Uterus (tissue), 4 donors: ENCODE results near the gene TMEM87B. TPM values are rescaled to one million over a fixed set of nuclear protein-coding genes. Genes with fewer than 3 reads are reported as not detected.

Experiments used
- DNase-seq, 2 donors: peaks; one replicate each; pipeline ENCODE4 v3.0.0-alpha.2; 2019 to 2020
- H3K27ac ChIP-seq, 2 donors: fragments of 200-600 bp; sonication (generic); 1 replicate in 1 of 2; 2 replicates in 1 of 2; pipeline ENCODE4 v1.5.1; 2016 to 2018
- H3K27me3 ChIP-seq, 2 donors: fragments of 200-600 bp; sonication (generic); one replicate each; pipeline ENCODE4 v1.5.1; 2018 to 2019; ENCODE audit warnings: control low read depth in 1 of 2
- H3K36me3 ChIP-seq, 2 donors: fragments of 200-600 bp; sonication (generic); one replicate each; pipeline ENCODE4 v1.5.1; 2019; ENCODE audit warnings: control low read depth in 1 of 2
- H3K4me1 ChIP-seq, 2 donors: fragments of 200-600 bp; sonication (generic); one replicate each; pipeline ENCODE4 v1.5.1; 2018 to 2019; ENCODE audit warnings: control low read depth in 1 of 2
- H3K4me3 ChIP-seq, 2 donors: fragments of 200-600 bp; sonication (generic); 1 replicate in 1 of 2; 2 replicates in 1 of 2; pipeline ENCODE4 v1.5.1; 2018 to 2019; ENCODE audit warnings: mild to moderate bottlenecking in 1 of 2
- H3K9me3 ChIP-seq, 2 donors: fragments of 200-600 bp; sonication (generic); one replicate each; pipeline ENCODE4 v1.5.1; 2019; ENCODE audit warnings: control low read depth in 1 of 2
- POLR2A ChIP-seq, 2 donors: fragments of 450-650 bp; IDR thresholded peaks; one replicate each; pipeline ENCODE4 v1.6.1; 2016; ENCODE audit warnings: antibody characterized with exemption in 2 of 2, mild to moderate bottlenecking in 1 of 2, moderate library complexity in 1 of 2
- intact Hi-C: fragments of 100-400 bp; cut with DNase I; formaldehyde crosslinking; loops from one replicate; pipeline ENCODE4 v1.15.1; 2023; ENCODE audit warnings: low total_unique reads
- total RNA-seq, 4 donors: library from RNA; depleted of rRNA in 3 of 4; stranded (reverse); fragments of >200 nt in 3 of 4; gene quantifications; one replicate each; pipeline versions ENCODE4 v1.1.0 to v1.2.4, GENCODE V29; 2014 to 2023
- TF ChIP-seq, protein P1 (sequence below), 4 experiments: fragments of 200-600 bp in 2 of 4; fragments of 450-650 bp in 2 of 4; sonication (generic) in 2 of 4; IDR thresholded peaks; one replicate each; pipeline ENCODE4 v1.5.1; 2016 to 2019; ENCODE audit warnings: antibody characterized with exemption in 4 of 4, mild to moderate bottlenecking in 2 of 4, moderate library complexity in 1 of 4
- donor health status: DM: yes; HTN: yes; CAD: no.

The TMEM87B gene
- total RNA-seq, 4 donors from 2014 or later = 6.7 to 51.6 (median 27.0) TPM

- Histone ChIP-seq H3K4me1 (no peaks in the 10 kb centered on the region), H3K36me3 (no peaks in the 10 kb centered on the region), H3K9me3 (no peaks in the 10 kb centered on the region), H3K27ac (no peak overlapping the region), H3K27me3 (no peaks in the 10 kb centered on the region), H3K4me3 (no peak overlapping the region)
- DNase-seq = no peak
- intact Hi-C loops = no loop called here
- TF ChIP-seq, protein P1, sequence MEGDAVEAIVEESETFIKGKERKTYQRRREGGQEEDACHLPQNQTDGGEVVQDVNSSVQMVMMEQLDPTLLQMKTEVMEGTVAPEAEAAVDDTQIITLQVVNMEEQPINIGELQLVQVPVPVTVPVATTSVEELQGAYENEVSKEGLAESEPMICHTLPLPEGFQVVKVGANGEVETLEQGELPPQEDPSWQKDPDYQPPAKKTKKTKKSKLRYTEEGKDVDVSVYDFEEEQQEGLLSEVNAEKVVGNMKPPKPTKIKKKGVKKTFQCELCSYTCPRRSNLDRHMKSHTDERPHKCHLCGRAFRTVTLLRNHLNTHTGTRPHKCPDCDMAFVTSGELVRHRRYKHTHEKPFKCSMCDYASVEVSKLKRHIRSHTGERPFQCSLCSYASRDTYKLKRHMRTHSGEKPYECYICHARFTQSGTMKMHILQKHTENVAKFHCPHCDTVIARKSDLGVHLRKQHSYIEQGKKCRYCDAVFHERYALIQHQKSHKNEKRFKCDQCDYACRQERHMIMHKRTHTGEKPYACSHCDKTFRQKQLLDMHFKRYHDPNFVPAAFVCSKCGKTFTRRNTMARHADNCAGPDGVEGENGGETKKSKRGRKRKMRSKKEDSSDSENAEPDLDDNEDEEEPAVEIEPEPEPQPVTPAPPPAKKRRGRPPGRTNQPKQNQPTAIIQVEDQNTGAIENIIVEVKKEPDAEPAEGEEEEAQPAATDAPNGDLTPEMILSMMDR (IDR thresholded peaks at IDR 0.05) = no peak
- no peak for TF ChIP-seq POLR2A (IDR thresholded peaks at IDR 0.05)
Measured at GRCh38 chr2:112156152-112156986, 101.3 kb downstream of the TMEM87B start.

DNA sequence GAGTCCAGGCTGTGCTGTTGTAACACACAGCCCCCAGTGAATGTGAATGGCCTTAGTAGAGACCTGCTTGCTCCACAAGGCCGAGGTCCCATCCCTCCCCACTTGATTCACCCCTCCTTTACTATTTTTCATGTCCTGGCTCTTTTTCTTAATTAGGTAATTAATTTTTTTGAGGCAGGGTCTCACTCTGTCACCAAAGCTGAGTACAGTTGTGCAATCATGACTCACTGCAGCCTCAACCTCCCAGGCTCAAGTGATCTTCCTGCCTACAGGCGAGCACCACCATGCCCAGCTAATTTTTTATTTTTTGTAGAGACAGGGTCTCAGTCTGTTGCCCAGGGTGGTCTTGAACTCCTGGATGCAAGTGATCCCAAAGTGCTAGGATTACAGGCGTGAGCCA lies 102.4 kb downstream of the TMEM87B start:
- H3K4me3 ChIP-seq = no peak overlapping the region
- no peak overlapping the region for H3K27ac ChIP-seq
- no peak for TF ChIP-seq POLR2A (IDR thresholded peaks at IDR 0.05)
- TF ChIP-seq, protein P1 (IDR thresholded peaks at IDR 0.05) = no peak
- DNase-seq = no peak
- H3K36me3 ChIP-seq = no peaks in the 10 kb centered on the region
- H3K4me1 ChIP-seq = no peaks in the 10 kb centered on the region
- H3K27me3 ChIP-seq = no peaks in the 10 kb centered on the region
- H3K9me3 ChIP-seq = no peaks in the 10 kb centered on the region
- intact Hi-C loops = no loop called here

DNA sequence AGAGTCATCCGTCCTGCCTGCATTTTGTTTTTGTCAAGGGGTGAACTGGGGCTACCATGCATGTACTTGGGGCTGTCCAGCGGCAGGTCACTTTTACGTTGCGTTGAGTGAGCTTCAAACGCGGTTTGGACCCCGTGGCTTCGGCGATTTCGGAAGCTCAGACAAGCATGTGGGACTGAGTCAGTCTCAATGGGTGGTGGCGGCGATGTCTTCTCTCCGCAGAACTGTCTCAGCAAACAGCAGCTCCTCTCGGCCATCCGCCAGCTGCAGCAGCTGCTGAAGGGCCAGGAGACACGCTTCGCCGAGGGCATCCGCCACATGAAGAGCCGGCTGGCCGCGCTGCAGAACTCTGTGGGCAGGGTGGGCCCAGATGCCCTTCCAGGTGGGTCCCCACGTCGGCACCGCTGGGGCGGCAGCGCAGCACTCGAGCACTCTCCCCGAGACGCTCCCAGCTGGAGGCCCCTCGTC lies 104.4 kb downstream of the TMEM87B start:
- H3K9me3 ChIP-seq = no peaks in the 10 kb centered on the region
- TF ChIP-seq, protein P1 (IDR thresholded peaks at IDR 0.05) = no peak
- TF ChIP-seq POLR2A (IDR thresholded peaks at IDR 0.05) = no peak
- intact Hi-C loops = no loop called here
- DNase-seq = no peak
- H3K27me3 ChIP-seq = no peaks in the 10 kb centered on the region
- no peak overlapping the region for H3K27ac ChIP-seq
- H3K4me3 ChIP-seq = no peak overlapping the region
- H3K36me3 ChIP-seq = no peaks in the 10 kb centered on the region
- no peaks in the 10 kb centered on the region for H3K4me1 ChIP-seq

GRCh38 chr2:112160283-112161250 lies 105.5 kb downstream of the TMEM87B start:
- DNase-seq = no peak

More at GRCh38 chr2:112160283-112161250, 105.5 kb downstream of the TMEM87B start:
- no peak overlapping the region for H3K27ac ChIP-seq
- no peaks in the 10 kb centered on the region for H3K4me1 ChIP-seq
- TF ChIP-seq POLR2A (IDR thresholded peaks at IDR 0.05) = no peak
- TF ChIP-seq, protein P1 (IDR thresholded peaks at IDR 0.05) = no peak
- no peaks in the 10 kb centered on the region for H3K9me3 ChIP-seq
- no peaks in the 10 kb centered on the region for H3K27me3 ChIP-seq
- no peaks in the 10 kb centered on the region for H3K36me3 ChIP-seq
- no peak overlapping the region for H3K4me3 ChIP-seq
- intact Hi-C loops = no loop called here
